GM21367 (cell line): ENCODE measurements around the gene SERINC1.

ENCODE experiments used
- ATAC-seq: cut with Tn5 transposase; IDR thresholded peaks from one replicate; pipeline ENCODE4 v1.9.1; 2021; ENCODE audit not compliant: unreplicated experiment

Gene SERINC1

GRCh38 chr6:122394016-122394415 lies 77.6 kb downstream of the SERINC1 start:
- no peak for ATAC-seq

GRCh38 chr6:122393351-122393896 lies 78.2 kb downstream of the SERINC1 start:
- ATAC-seq: no peak
